Caco-2 (cell line): ENCODE data around the gene FCN2. TPM values are rescaled to one million over a fixed set of nuclear protein-coding genes. Genes with fewer than 3 reads are reported as not detected.

Source experiments
- BruUV-seq: library from RNA; stranded (reverse); fragments of 400-500 nt; replicated peaks from 2 replicates; lab custom pipeline; 2021; lab: Mats Ljungman, UMichigan
- CTCF ChIA-PET: fragments of 300-600 bp; sonication (Branson Sonifier 250); formaldehyde crosslinking; loops from one replicate; lab custom pipeline; 2022; ENCODE audit warnings: antibody characterized with exemption; lab: Charles Lee
- POLR2A ChIA-PET: fragments of 300-600 bp; sonication (Branson Sonifier 250); formaldehyde crosslinking; loops from one replicate; lab custom pipeline; 2022; ENCODE audit warnings: antibody characterized with exemption; lab: Charles Lee
- DNase-seq, 2 experiments: peaks; one replicate each; pipeline versions ENCODE4 v3.0.0 to v3.0.0-alpha.2; 2020 to 2022
- H3K27me3 ChIP-seq: replicated peaks from 2 replicates; pipeline ENCODE4 v1.6.0; 2011; ENCODE audit warnings: low read length; ENCODE audit not compliant: control insufficient read depth, insufficient read depth
- H3K36me3 ChIP-seq: 2 replicates; pipeline ENCODE4 v1.5.1; 2011; ENCODE audit warnings: low read length; ENCODE audit not compliant: control insufficient read depth, insufficient read depth
- H3K4me1 ChIP-seq: fragments of 250-450 bp; sonication (Bioruptor Pico); 2 replicates; pipeline ENCODE4 v1.5.1; 2020; ENCODE audit warnings: mild to moderate bottlenecking
- H3K4me3 ChIP-seq: 2 replicates; pipeline ENCODE4 v1.5.1; 2011; ENCODE audit warnings: low read depth, mild to moderate bottlenecking, control low read depth, low read length
- H3K9me3 ChIP-seq: fragments of 250-450 bp; sonication (Bioruptor Pico); 2 replicates; pipeline ENCODE4 v1.5.1; 2020; ENCODE audit warnings: mild to moderate bottlenecking, moderate library complexity
- H3K27ac Mint-ChIP-seq: one replicate; pipeline ENCODE4 v1.8.0; 2022; ENCODE audit warnings: mixed read lengths; ENCODE audit not compliant: unreplicated experiment
- H3K27me3 Mint-ChIP-seq: one replicate; pipeline ENCODE4 v1.8.0; 2022; ENCODE audit warnings: mixed read lengths; ENCODE audit not compliant: insufficient read depth, unreplicated experiment
- H3K36me3 Mint-ChIP-seq: one replicate; pipeline ENCODE4 v1.8.0; 2022; ENCODE audit warnings: mild to moderate bottlenecking, mixed read lengths; ENCODE audit not compliant: insufficient read depth, unreplicated experiment
- H3K4me1 Mint-ChIP-seq: one replicate; pipeline ENCODE4 v1.8.0; 2022; ENCODE audit warnings: low read depth, mixed read lengths; ENCODE audit not compliant: unreplicated experiment
- H3K4me3 Mint-ChIP-seq: one replicate; pipeline ENCODE4 v1.8.0; 2022; ENCODE audit warnings: mild to moderate bottlenecking, moderate library complexity, mixed read lengths; ENCODE audit not compliant: unreplicated experiment
- H3K9me3 Mint-ChIP-seq: one replicate; pipeline ENCODE4 v1.8.0; 2022; ENCODE audit warnings: mixed read lengths; ENCODE audit not compliant: unreplicated experiment
- CTCF ChIP-seq, 2 experiments: fragments of 200-600 bp in 1 of 2; IDR thresholded peaks; 1 replicate in 1 of 2; 2 replicates in 1 of 2; pipeline versions ENCODE4 v1.5.1 to v1.8.0; 2011 to 2022; ENCODE audit warnings: antibody characterized with exemption in 1 of 2, control low read depth in 1 of 2, inconsistent platforms in 1 of 2, low read depth in 1 of 2, low read length in 1 of 2, mild to moderate bottlenecking in 1 of 2, moderate library complexity in 1 of 2; ENCODE audit not compliant: insufficient read depth in 1 of 2, severe bottlenecking in 1 of 2, unreplicated experiment in 1 of 2
- intact Hi-C: fragments of 100-400 bp; cut with micrococcal nuclease; formaldehyde crosslinking; loops from one replicate; pipeline ENCODE4 v1.10.0; 2022; ENCODE audit not compliant: unreplicated experiment
- total RNA-seq: library from RNA; stranded (reverse); gene quantifications from 2 replicates; pipeline ENCODE4 v1.2.3, GENCODE V29; 2022

The FCN2 gene
- total RNA-seq, 1 experiment from 2014 or later: not detected

GRCh38 chr9:134887686-134888602 lies 7.3 kb downstream of the FCN2 start:
- ChIA-PET CTCF (no interaction called here), POLR2A (no interaction called here)
- H3K27ac Mint-ChIP-seq: no peak overlapping the region
- Histone ChIP-seq H3K9me3 (no peaks in the 10 kb centered on the region; the same call in 1 of the 2 replicates), H3K27me3 (no peaks in the 10 kb centered on the region; the same call in 1 of the 2 replicates), H3K4me1 (no peaks in the 10 kb centered on the region), H3K4me3 (no peak overlapping the region), H3K36me3 (no peaks in the 10 kb centered on the region)
- H3K4me1 Mint-ChIP-seq: no peaks in the 10 kb centered on the region
- peaks cover 9% of the 10 kb centered on the region for H3K27me3 Mint-ChIP-seq
- peaks cover 6% of the 10 kb centered on the region for H3K36me3 Mint-ChIP-seq
- TF ChIP-seq CTCF (IDR thresholded peaks at IDR 0.05; ENCODE audit: insufficient read depth in 1 of 2, low read depth in 1 of 2, low read length in 1 of 2, severe bottlenecking in 1 of 2, unreplicated experiment in 1 of 2): no peak
- DNase-seq: no peak
- intact Hi-C loops: no loop called here
- H3K9me3 Mint-ChIP-seq: no peaks in the 10 kb centered on the region
- no peak overlapping the region for H3K4me3 Mint-ChIP-seq
- BruUV-seq: no TSS peak

DNA sequence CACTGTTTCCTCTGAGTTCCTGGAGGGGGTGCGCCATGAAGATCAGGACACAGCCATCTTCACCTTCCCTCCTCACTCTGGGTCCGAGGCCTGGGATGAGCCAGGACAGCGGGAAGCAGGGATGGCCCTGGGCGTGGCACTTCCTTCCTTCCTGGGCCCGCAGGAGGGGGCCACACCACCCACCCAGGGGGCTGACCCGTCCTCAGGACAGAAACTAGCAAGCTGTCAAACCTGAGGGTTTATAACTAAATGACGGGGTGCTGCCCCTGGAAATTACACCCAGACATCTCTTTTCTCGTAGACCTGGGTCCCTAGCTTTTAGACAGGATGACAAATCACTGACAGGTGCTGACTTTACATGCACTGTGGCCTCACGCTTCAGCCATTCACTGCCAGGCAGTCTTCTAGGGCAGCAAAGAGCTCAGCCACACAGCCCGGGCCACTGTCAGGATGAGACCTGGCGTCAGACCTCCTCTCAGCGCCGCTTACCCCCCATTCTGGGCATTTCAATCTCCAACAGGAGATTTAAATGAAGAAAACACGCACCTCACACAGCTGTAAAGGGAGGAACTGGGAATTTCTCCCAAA lies 8.1 kb downstream of the FCN2 start:
- intact Hi-C loops: no loop called here

More for the DNA sequence above, 8.1 kb downstream of the FCN2 start:
- no peaks in the 10 kb centered on the region for H3K36me3 ChIP-seq
- Mint-ChIP-seq H3K4me1 (no peaks in the 10 kb centered on the region), H3K27ac (no peak overlapping the region), H3K9me3 (no peaks in the 10 kb centered on the region), H3K36me3 (peaks cover 6% of the 10 kb centered on the region), H3K27me3 (peaks cover 9% of the 10 kb centered on the region), H3K4me3 (no peak overlapping the region)
- BruUV-seq: no TSS peak
- CTCF ChIA-PET: no interaction called here
- POLR2A ChIA-PET: no interaction called here
- no peaks in the 10 kb centered on the region; the same call in 1 of the 2 replicates for H3K9me3 ChIP-seq
- H3K4me3 ChIP-seq: no peak overlapping the region
- H3K27me3 ChIP-seq: no peaks in the 10 kb centered on the region; the same call in 1 of the 2 replicates
- DNase-seq: no peak
- no peaks in the 10 kb centered on the region for H3K4me1 ChIP-seq
- TF ChIP-seq CTCF (IDR thresholded peaks at IDR 0.05; ENCODE audit: insufficient read depth in 1 of 2, low read depth in 1 of 2, low read length in 1 of 2, severe bottlenecking in 1 of 2, unreplicated experiment in 1 of 2): no peak
